Smooth muscle cell (in vitro differentiated cells): ENCODE results near the gene UBA5. TPM values are rescaled to one million over a fixed set of nuclear protein-coding genes. Genes with fewer than 3 reads are reported as not detected.

Experiments
- DNase-seq: peaks from one replicate; lab custom pipeline; 2025; ENCODE audit not compliant: unreplicated experiment; lab: John Stamatoyannopoulos, UW
- H2AFZ ChIP-seq: fragments of 200-600 bp; sonication (generic); 2 replicates; pipeline ENCODE4 v1.6.0; 2016; ENCODE audit warnings: antibody characterized with exemption, low read depth, mild to moderate bottlenecking
- H3F3A ChIP-seq: fragments of 200-600 bp; sonication (generic); 2 replicates; pipeline ENCODE4 v1.6.0; 2017; ENCODE audit warnings: antibody characterized with exemption, low read depth
- H3K27ac ChIP-seq: fragments of 200-600 bp; sonication (generic); 2 replicates; pipeline ENCODE4 v1.5.1; 2016; ENCODE audit warnings: low read depth, mild to moderate bottlenecking
- H3K27me3 ChIP-seq: fragments of 200-600 bp; sonication (generic); 2 replicates; pipeline ENCODE4 v1.6.1; 2016; ENCODE audit warnings: low read depth, mild to moderate bottlenecking
- H3K36me3 ChIP-seq: fragments of 200-600 bp; sonication (generic); 2 replicates; pipeline ENCODE4 v1.5.1; 2016; ENCODE audit warnings: low read depth
- H3K4me1 ChIP-seq: fragments of 200-600 bp; sonication (generic); 2 replicates; pipeline ENCODE4 v1.5.1; 2016; ENCODE audit warnings: low read depth
- H3K4me2 ChIP-seq: fragments of 200-600 bp; sonication (generic); 2 replicates; pipeline ENCODE4 v1.6.0; 2016; ENCODE audit warnings: mild to moderate bottlenecking
- H3K4me3 ChIP-seq: fragments of 200-600 bp; sonication (generic); 2 replicates; pipeline ENCODE4 v1.5.1; 2016; ENCODE audit warnings: mild to moderate bottlenecking
- H3K79me2 ChIP-seq: fragments of 200-600 bp; sonication (generic); 2 replicates; pipeline ENCODE4 v1.6.0; 2016; ENCODE audit warnings: low read depth, mild to moderate bottlenecking
- H3K9ac ChIP-seq: fragments of 200-600 bp; sonication (generic); 2 replicates; pipeline ENCODE4 v1.6.0; 2016; ENCODE audit warnings: low read depth
- H3K9me3 ChIP-seq: fragments of 200-600 bp; sonication (generic); replicated peaks from 2 replicates; pipeline ENCODE4 v1.5.1; 2016; ENCODE audit warnings: low read depth
- H4K20me1 ChIP-seq: fragments of 200-600 bp; sonication (generic); 2 replicates; pipeline ENCODE4 v1.6.0; 2016; ENCODE audit warnings: low read depth
- CTCF ChIP-seq: fragments of 200-600 bp; sonication (generic); IDR thresholded peaks from 2 replicates; pipeline ENCODE4 v1.5.1; 2017; ENCODE audit warnings: borderline replicate concordance, mild to moderate bottlenecking, antibody characterized with exemption; ENCODE audit not compliant: insufficient read depth, poor library complexity, severe bottlenecking
- WGBS: methylation state at CpG from one replicate; pipeline ENCODE4 v1.1.7; 2016; ENCODE audit warnings: low lambda C conversion rate; 5-methylcytosine and 5-hydroxymethylcytosine counted together
- polyA plus RNA-seq: library from polyadenylated mRNA; unstranded; fragments of >200 nt; fragmentation: Nextera tagmentation; extraction: Ambion mirVana; gene quantifications from 2 replicates; pipeline ENCODE4 v1.2.1, GENCODE V29; 2016
- total RNA-seq: library from RNA; depleted of rRNA; stranded (reverse); fragments of >200 nt; gene quantifications from 2 replicates; pipeline ENCODE4 v1.2.3, GENCODE V29; 2014

The UBA5 gene
- total and polyA plus RNA-seq, 2 experiments from 2014 or later: 36.0 to 43.7 TPM

- 92% methylated on average over 1 of the region's 1 CpG for WGBS
- Histone ChIP-seq H3F3A (no peaks in the 10 kb centered on the region), H3K9me3 (peaks cover 7% of the 10 kb centered on the region), H3K79me2 (no peaks in the 10 kb centered on the region), H3K27me3 (no peaks in the 10 kb centered on the region), H3K4me2 (no peak overlapping the region), H3K4me3 (no peak overlapping the region), H3K4me1 (no peaks in the 10 kb centered on the region), H3K36me3 (peaks cover 14% of the 10 kb centered on the region), H2AFZ (no peak overlapping the region), H3K9ac (no peak overlapping the region), H3K27ac (no peak overlapping the region), H4K20me1 (no peaks in the 10 kb centered on the region)
- no peak for TF ChIP-seq CTCF
- no peak for DNase-seq
Measured at GRCh38 chr3:132625613-132626012, 34.5 kb upstream of the UBA5 start.

GRCh38 chr3:132626955-132627354 lies 33.2 kb upstream of the UBA5 start:
- TF ChIP-seq CTCF: no peak
- no peak overlapping the region for H2AFZ ChIP-seq
- 90% methylated on average over 6 of the region's 6 CpGs for WGBS

GRCh38 chr3:132628157-132628556 lies 32.0 kb upstream of the UBA5 start:
- Histone ChIP-seq H3K9me3 (no peaks in the 10 kb centered on the region), H3K9ac (no peak overlapping the region), H3K27ac (no peak overlapping the region), H3K79me2 (no peaks in the 10 kb centered on the region), H3K4me2 (no peak overlapping the region), H3K36me3 (peaks cover 4% of the 10 kb centered on the region), H4K20me1 (no peaks in the 10 kb centered on the region), H3K4me3 (no peak overlapping the region), H3F3A (peaks cover 8% of the 10 kb centered on the region), H3K27me3 (no peaks in the 10 kb centered on the region), H3K4me1 (no peaks in the 10 kb centered on the region), H2AFZ (no peak overlapping the region)
- DNase-seq: no peak
- TF ChIP-seq CTCF: no peak
- 89% methylated on average over 2 of the region's 2 CpGs for WGBS

More at GRCh38 chr3:132626955-132627354, 33.2 kb upstream of the UBA5 start:
- H4K20me1 ChIP-seq: no peaks in the 10 kb centered on the region
- H3K36me3 ChIP-seq: peaks cover 4% of the 10 kb centered on the region
- H3K27me3 ChIP-seq: no peaks in the 10 kb centered on the region
- H3F3A ChIP-seq: peaks cover 8% of the 10 kb centered on the region
- H3K27ac ChIP-seq: no peak overlapping the region
- no peak for DNase-seq
- no peak overlapping the region for H3K4me2 ChIP-seq
- no peaks in the 10 kb centered on the region for H3K4me1 ChIP-seq
- H3K9ac ChIP-seq: no peak overlapping the region
- H3K4me3 ChIP-seq: no peak overlapping the region
- no peaks in the 10 kb centered on the region for H3K9me3 ChIP-seq
- no peaks in the 10 kb centered on the region for H3K79me2 ChIP-seq

GRCh38 chr3:132629928-132630327 lies 30.2 kb upstream of the UBA5 start:
- DNase-seq: no peak
- no peaks in the 10 kb centered on the region for H3K4me1 ChIP-seq
- peak overlapping the region; percentile 44 for H3K9ac ChIP-seq
- WGBS: 25% methylated on average over 1 of the region's 1 CpG
- H3K4me3 ChIP-seq: no peak overlapping the region
- no peaks in the 10 kb centered on the region for H3K27me3 ChIP-seq
- H3K79me2 ChIP-seq: no peaks in the 10 kb centered on the region
- no peaks in the 10 kb centered on the region for H3K9me3 ChIP-seq
- peak overlapping the region; percentile 86 for H3K27ac ChIP-seq
- peaks cover 8% of the 10 kb centered on the region for H3F3A ChIP-seq
- H3K4me2 ChIP-seq: peak overlapping the region; percentile 59
- TF ChIP-seq CTCF: no peak
- peaks cover 4% of the 10 kb centered on the region for H3K36me3 ChIP-seq
- H4K20me1 ChIP-seq: no peaks in the 10 kb centered on the region
- H2AFZ ChIP-seq: no peak overlapping the region
